GM18511 (cell line): ENCODE results near the gene RAD54L.
"Not testable (repeated sequence)": the region's sequence is repeated elsewhere in the genome, so short reads cannot be mapped to it uniquely, and the experiment has no call there.

Experiments used
- ATAC-seq: cut with Tn5 transposase; IDR thresholded peaks from one replicate; pipeline ENCODE4 v1.9.1; 2021; ENCODE audit warnings: mild to moderate bottlenecking, moderate library complexity; ENCODE audit not compliant: unreplicated experiment

RAD54L gene

GRCh38 chr1:46317323-46317722, 69.8 kb downstream of the RAD54L start:
- no peak for ATAC-seq

DNA sequence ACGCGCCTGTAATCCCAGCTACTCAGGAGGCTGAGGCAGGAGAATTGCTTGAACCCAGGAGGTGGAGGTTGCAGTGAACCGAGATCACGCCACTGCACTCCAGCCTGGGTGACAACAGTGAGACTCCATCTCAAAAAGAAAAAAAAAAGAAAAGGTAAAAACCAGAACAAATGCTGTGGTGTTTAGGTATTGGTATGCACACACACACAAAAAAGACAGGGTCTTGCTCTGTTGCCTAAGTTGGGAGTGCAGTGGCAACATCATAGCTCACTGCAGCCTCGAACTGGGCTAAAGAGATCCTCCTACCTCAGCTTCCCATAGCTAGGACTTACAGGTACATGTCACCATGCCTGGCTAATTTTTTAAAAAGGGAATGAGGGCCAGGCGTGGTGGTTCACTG, 71.7 kb downstream of the RAD54L start:
- not testable (repeated sequence) for ATAC-seq

DNA sequence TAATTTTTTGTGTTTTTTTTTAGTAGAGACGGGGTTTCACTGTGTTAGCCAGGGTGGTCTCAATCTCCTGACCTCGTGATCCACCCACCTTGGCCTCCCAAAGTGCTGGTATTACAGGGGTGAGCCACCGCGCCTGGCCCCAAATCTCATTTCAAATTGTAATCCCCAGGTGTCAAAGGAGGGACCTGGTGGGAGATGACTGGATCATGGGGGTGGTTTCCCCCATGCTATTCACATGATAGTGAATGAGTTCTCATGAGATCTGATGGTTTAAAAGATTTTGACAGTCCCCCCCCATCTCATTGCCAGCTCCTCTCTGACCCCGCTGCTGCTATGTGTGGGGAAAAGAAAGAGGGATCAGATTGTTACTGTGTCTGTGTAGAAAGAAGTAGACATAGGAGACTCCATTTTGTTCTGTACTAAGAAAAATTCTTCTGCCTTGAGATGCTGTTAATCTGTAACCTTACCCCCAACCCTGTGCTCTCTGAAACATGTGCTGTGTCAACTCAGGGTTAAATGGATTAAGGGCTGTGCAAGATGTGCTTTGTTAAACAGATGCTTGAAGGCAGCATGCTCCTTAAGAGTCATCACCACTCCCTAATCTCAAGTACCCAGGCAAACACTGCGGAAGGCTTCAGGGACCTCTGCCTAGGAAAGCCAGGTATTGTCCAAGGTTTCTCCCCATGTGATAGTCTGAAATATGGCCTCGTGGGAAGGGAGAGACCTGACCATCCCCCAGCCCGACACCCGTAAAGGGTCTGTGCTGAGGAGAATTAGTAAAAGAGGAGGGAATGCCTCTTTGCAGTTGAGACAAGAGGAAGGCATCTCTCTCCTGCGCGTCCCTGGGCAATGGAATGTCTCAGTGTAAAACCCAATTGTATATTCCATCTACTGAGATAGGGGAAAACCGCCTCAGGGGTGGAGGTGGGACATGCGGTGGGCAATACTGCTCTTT, 72.7 kb downstream of the RAD54L start:
- ATAC-seq: not testable (repeated sequence)

GRCh38 chr1:46322191-46322590, 74.6 kb downstream of the RAD54L start:
- ATAC-seq: not testable (repeated sequence)

DNA sequence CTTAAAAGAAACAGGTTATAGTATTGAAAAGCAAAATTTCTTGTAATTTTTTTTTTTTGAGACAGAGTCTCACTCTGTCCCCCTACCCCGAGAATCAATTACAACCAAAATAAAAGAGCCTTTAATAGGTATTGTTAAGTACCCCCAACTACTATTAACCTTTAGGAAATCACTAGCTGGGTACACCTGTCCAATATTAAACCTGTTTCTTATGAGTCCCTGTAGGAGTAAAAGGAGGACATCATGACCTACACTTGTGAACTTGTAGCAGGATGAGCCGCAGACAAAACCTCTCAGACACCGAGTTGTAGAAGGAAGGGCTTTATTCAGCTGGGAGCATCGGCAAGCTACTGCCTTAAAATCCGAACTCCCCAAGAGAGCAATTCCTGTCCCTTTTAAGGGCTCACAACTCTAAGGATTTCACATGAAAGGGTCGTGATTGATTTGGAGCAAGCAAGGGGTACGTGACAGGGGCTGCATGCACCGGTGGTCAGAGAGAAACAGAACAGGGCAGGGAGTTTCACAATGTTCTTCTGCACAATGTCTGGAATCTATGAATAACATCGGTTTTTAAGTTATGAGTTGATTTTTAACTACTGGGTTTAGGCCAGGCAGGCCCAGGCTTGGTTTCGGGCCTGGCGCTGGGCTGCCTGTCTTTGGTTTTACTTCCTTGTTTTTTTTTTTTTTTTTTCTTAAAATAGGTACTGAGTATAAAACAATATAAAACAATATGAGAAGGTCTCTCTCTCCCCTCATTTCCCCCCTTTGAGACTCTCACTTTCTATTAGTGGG, 77.9 kb downstream of the RAD54L start:
- ATAC-seq: peak; percentile 67
